Stimulated activated CD8-positive, alpha-beta memory T cell treated with anti-CD3 and anti-CD28 coated beads, Interleukin-7, amount 100 ng/mL, for 4 hours (primary cell): ENCODE measurements around the gene OGFRL1.

Experiments used
- DNase-seq, 2 donors: peaks; one replicate each; pipeline ENCODE4 v3.0.0-alpha.2; 2020; ENCODE audit warnings: low read depth in 2 of 2

OGFRL1 gene

GRCh38 chr6:71333697-71334096 lies 45.1 kb downstream of the OGFRL1 start:
- DNase-seq = no peak

GRCh38 chr6:71334768-71335167 lies 46.2 kb downstream of the OGFRL1 start:
- no peak for DNase-seq

GRCh38 chr6:71335544-71335943 lies 46.9 kb downstream of the OGFRL1 start:
- DNase-seq = no peak

GRCh38 chr6:71336901-71337300 lies 48.3 kb downstream of the OGFRL1 start:
- no peak for DNase-seq

DNA sequence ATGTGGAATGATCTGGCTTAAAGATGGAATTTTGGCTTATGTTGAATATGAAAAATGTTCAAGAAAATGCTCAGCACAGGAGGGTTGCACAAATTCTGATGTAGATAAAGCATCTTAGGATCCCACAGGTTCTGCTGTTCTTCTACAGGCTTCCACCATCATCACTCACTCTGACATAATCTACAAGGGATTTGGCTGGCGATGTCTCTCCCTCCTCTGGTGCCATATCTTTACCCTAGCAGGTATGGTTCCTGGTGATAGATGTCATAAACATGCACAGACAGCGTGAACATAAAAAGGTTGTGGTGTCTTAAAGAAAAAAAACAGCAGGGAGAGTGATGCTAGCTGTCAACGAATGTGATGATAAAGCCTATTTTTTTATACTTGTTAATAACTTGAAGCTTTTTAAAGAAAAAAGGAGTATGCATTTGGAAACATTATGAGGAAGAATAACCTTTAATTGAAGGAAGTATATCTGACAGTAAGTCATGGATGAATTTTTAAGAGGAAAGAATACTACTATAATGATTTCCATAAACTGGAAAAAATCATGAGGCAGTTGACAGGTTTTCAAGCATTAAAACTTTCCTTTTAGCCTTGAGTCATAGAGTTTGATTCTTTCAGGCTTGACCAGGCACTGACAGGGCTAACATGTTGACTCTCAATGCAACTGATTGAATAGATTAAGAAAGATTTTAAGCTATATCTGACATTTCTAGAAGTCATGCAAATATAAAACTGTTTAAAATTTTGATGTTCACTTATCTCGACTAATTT lies 50.1 kb downstream of the OGFRL1 start:
- DNase-seq = no peak

GRCh38 chr6:71342772-71343171 lies 54.2 kb downstream of the OGFRL1 start:
- no peak for DNase-seq

- no peak for DNase-seq
Measured at GRCh38 chr6:71345476-71346333, 57.1 kb downstream of the OGFRL1 start.

- no peak for DNase-seq
Measured at GRCh38 chr6:71346334-71346694, 57.7 kb downstream of the OGFRL1 start.

DNA sequence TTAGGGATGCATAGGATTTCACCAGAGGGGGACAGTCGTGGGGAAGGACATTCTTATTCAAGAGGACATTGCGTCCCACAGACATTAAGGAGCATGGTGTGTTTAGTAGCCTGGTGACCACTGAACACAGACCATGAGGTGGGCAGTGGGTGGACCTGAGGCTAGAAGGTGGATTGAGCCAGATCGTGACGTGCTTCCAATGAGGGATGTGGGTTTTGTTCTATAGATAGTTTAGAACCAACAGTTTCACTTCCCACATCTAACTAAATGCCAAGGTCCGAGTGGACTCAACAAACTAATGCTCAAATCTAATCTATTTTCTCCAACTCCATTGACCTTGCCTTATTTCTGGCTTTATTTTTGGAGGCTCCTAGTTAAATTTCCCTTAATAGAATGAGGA lies 58.5 kb downstream of the OGFRL1 start:
- DNase-seq = no peak

DNA sequence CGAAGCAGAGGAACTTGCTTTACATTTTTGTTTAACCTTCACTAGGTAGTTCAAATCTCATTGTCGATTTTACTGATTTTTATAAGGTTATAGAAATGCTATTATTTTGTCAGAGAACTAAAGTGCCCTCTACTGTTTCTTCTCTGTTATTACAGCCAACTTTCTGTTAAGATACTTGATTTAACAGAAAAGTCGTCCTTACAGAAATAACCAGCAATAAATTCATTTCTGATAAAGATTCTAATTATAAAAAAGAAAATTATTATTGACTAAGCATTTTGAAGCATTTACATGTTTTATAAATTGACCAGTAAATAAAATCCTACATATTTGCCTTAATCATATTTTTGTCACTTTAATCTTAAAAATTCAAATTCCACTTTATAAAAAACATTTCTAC lies 60.8 kb downstream of the OGFRL1 start:
- DNase-seq = no peak

DNA sequence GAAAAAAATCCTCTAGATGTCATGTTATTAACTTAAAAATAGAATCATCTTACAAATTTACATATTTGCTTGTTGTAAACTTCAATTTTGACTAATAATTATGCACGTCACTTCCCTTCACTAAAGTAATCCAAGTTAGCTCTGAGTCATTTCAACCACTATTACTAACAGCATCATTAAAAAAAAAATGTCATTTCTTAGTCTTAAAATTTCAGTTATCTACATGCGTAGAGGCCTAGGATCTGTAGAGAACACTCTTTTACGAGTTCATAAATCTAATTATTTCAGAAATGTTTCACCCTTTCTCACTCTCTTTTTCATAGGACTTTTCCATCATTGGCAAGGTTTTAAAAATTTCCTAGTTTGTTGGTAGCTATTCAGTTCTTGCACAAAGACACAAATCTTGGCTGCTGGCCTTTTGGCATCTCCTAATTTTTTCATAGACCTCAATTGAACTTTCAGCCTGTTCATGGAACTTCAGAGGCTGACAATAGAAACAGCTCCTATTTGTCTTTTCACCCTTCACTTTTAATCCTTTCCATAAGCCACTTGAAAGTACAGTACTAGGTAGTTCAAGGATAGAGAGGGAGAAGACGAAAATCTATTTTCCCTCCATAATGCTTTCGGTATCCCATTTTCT lies 61.5 kb downstream of the OGFRL1 start:
- DNase-seq = no peak

GRCh38 chr6:71351190-71351589 lies 62.6 kb downstream of the OGFRL1 start:
- DNase-seq = no peak
